B cell (primary cell): ENCODE results near the gene XPNPEP2.

Experiments
- EZH2 ChIP-seq: IDR thresholded peaks from 2 replicates; pipeline ENCODE4 v1.6.1; 2012; ENCODE audit warnings: borderline replicate concordance, low read depth, mild to moderate bottlenecking, moderate library complexity, low read length; ENCODE audit not compliant: insufficient read depth, poor library complexity, severe bottlenecking
- TF ChIP-seq, protein P1 (sequence below): fragments of 200-600 bp; IDR thresholded peaks from one replicate; pipeline ENCODE4 v1.8.0; 2022; ENCODE audit warnings: antibody characterized with exemption, mild to moderate bottlenecking

GRCh38 chrX:129728061-129728460 lies 10.7 kb upstream of the XPNPEP2 start:
- TF ChIP-seq, protein P1, sequence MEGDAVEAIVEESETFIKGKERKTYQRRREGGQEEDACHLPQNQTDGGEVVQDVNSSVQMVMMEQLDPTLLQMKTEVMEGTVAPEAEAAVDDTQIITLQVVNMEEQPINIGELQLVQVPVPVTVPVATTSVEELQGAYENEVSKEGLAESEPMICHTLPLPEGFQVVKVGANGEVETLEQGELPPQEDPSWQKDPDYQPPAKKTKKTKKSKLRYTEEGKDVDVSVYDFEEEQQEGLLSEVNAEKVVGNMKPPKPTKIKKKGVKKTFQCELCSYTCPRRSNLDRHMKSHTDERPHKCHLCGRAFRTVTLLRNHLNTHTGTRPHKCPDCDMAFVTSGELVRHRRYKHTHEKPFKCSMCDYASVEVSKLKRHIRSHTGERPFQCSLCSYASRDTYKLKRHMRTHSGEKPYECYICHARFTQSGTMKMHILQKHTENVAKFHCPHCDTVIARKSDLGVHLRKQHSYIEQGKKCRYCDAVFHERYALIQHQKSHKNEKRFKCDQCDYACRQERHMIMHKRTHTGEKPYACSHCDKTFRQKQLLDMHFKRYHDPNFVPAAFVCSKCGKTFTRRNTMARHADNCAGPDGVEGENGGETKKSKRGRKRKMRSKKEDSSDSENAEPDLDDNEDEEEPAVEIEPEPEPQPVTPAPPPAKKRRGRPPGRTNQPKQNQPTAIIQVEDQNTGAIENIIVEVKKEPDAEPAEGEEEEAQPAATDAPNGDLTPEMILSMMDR, result no peak
- no peak for TF ChIP-seq EZH2
